H1 (cell line): ENCODE results near the gene PPP2R2B. TPM values are rescaled to one million over a fixed set of nuclear protein-coding genes. Genes with fewer than 3 reads are reported as not detected.

Experiments used
- CTCF ChIA-PET: fragments of 300-600 bp; sonication (Branson Sonifier 250); formaldehyde crosslinking; loops from one replicate; lab custom pipeline; 2021; ENCODE audit not compliant: partially characterized antibody; lab: Charles Lee
- POLR2A ChIA-PET: fragments of 300-600 bp; sonication (Branson Sonifier 250); formaldehyde crosslinking; loops from one replicate; lab custom pipeline; 2021; ENCODE audit warnings: inconsistent platforms; ENCODE audit not compliant: partially characterized antibody; lab: Charles Lee
- DNase-seq, 2 experiments: peaks; one replicate each; pipeline versions ENCODE4 v3.0.0 to v3.0.0-alpha.2; 2010 to 2022; ENCODE audit warnings: low spot score in 2 of 2, low read depth in 1 of 2, mixed read lengths in 1 of 2
- FAIRE-seq: peaks from 2 replicates; lab custom pipeline; 2011; peaks lifted over from hg19 to GRCh38; lab: Jason Lieb, UNC
- H2AFZ ChIP-seq: 2 replicates; pipeline ENCODE4 v1.8.1; 2012; ENCODE audit warnings: low read length, inconsistent platforms
- H2AK5ac ChIP-seq: 2 replicates; pipeline ENCODE4 v1.6.1; 2013; ENCODE audit warnings: low read depth, low read length
- H2BK120ac ChIP-seq: replicated peaks from 2 replicates; pipeline ENCODE3; 2013; ENCODE audit warnings: low read depth, low read length, inconsistent platforms
- H2BK12ac ChIP-seq: 2 replicates; pipeline ENCODE4 v1.6.1; 2013; ENCODE audit warnings: low read depth, low read length
- H2BK15ac ChIP-seq: 2 replicates; pipeline ENCODE4 v1.6.1; 2013; ENCODE audit warnings: low read length
- H2BK20ac ChIP-seq: 2 replicates; pipeline ENCODE4 v1.6.1; 2013; ENCODE audit warnings: low read length
- H2BK5ac ChIP-seq: 2 replicates; pipeline ENCODE4 v1.6.1; 2013; ENCODE audit warnings: low read depth, low read length
- H3K14ac ChIP-seq: 2 replicates; pipeline ENCODE4 v1.6.1; 2013; ENCODE audit warnings: inconsistent platforms; ENCODE audit not compliant: insufficient read length
- H3K18ac ChIP-seq: 2 replicates; pipeline ENCODE4 v1.6.1; 2013; ENCODE audit warnings: low read length; ENCODE audit errors: extremely low read depth
- H3K23ac ChIP-seq: 2 replicates; pipeline ENCODE4 v1.6.1; 2013; ENCODE audit warnings: inconsistent platforms; ENCODE audit not compliant: insufficient read length
- H3K23me2 ChIP-seq: 2 replicates; pipeline ENCODE4 v1.6.1; 2013; ENCODE audit warnings: low read depth, low read length
- H3K27ac ChIP-seq: 2 replicates; pipeline ENCODE4 v1.6.1; 2011; ENCODE audit warnings: low read depth, low read length, inconsistent platforms
- H3K27me3 ChIP-seq, 4 experiments: replicated peaks in 1 of 4; 1 replicate in 1 of 4; 2 replicates in 3 of 4; pipeline versions ENCODE4 v1.6.1 to v1.8.1; 2011 to 2013; ENCODE audit warnings: low read length in 3 of 4, mild to moderate bottlenecking in 3 of 4, inconsistent platforms in 2 of 4, mixed read lengths in 2 of 4, moderate library complexity in 1 of 4; ENCODE audit not compliant: control insufficient read depth in 3 of 4, insufficient read depth in 3 of 4; ENCODE audit errors: extremely low read depth in 1 of 4
- H3K36me3 ChIP-seq, 4 experiments: 2 replicates each; pipeline versions ENCODE4 v1.6.1 to v1.8.1; 2011 to 2013; ENCODE audit warnings: mild to moderate bottlenecking in 4 of 4, low read length in 3 of 4, moderate library complexity in 2 of 4, control low read depth in 1 of 4, inconsistent platforms in 1 of 4; ENCODE audit not compliant: insufficient read depth in 4 of 4, control insufficient read depth in 2 of 4
- H3K4ac ChIP-seq: replicated peaks from 2 replicates; pipeline ENCODE3; 2013; ENCODE audit warnings: low read length, low read depth, mixed read lengths, inconsistent platforms; ENCODE audit not compliant: insufficient read length
- H3K4me1 ChIP-seq, 4 experiments: replicated peaks in 1 of 4; 1 replicate in 1 of 4; 2 replicates in 3 of 4; pipeline versions ENCODE4 v1.6.1 to v1.8.1; 2011 to 2013; ENCODE audit warnings: low read length in 3 of 4, inconsistent platforms in 2 of 4, mixed read lengths in 1 of 4; ENCODE audit not compliant: insufficient read depth in 4 of 4, control insufficient read depth in 3 of 4
- H3K4me2 ChIP-seq, 2 experiments: 2 replicates each; pipeline versions ENCODE4 v1.6.1 to v1.8.1; 2011 to 2013; ENCODE audit warnings: low read depth in 2 of 2, low read length in 2 of 2, control low read depth in 1 of 2, inconsistent platforms in 1 of 2, mild to moderate bottlenecking in 1 of 2; ENCODE audit not compliant: insufficient read depth in 1 of 2
- H3K4me3 ChIP-seq, 4 experiments: fragments of 200-600, 300-600 bp in 1 of 4; sonication (generic), shearing (Covaris generic), sonication (Bioruptor Twin) in 1 of 4; 2 replicates each; pipeline versions ENCODE4 v1.5.1 to v1.8.1; 2011 to 2016; ENCODE audit warnings: low read length in 4 of 4, low read depth in 3 of 4, control low read depth in 2 of 4, inconsistent platforms in 2 of 4, mild to moderate bottlenecking in 2 of 4, mixed read lengths in 1 of 4, moderate library complexity in 1 of 4; ENCODE audit not compliant: insufficient read depth in 2 of 4; ENCODE audit errors: extremely low read depth in 1 of 4
- H3K56ac ChIP-seq: replicated peaks from 2 replicates; pipeline ENCODE3; 2013; ENCODE audit warnings: low read depth, mild to moderate bottlenecking, mixed read lengths, low read length, inconsistent platforms; ENCODE audit not compliant: insufficient read length
- H3K79me1 ChIP-seq: 2 replicates; pipeline ENCODE4 v1.6.1; 2013; ENCODE audit warnings: low read depth, low read length, control low read depth
- H3K79me2 ChIP-seq, 2 experiments: 2 replicates each; pipeline versions ENCODE4 v1.6.1 to v1.8.1; 2012 to 2013; ENCODE audit warnings: low read length in 2 of 2, mild to moderate bottlenecking in 2 of 2, inconsistent platforms in 1 of 2; ENCODE audit not compliant: insufficient read depth in 2 of 2, control insufficient read depth in 1 of 2
- H3K9ac ChIP-seq, 4 experiments: replicated peaks in 1 of 4; 1 replicate in 1 of 4; 2 replicates in 3 of 4; pipeline versions ENCODE4 v1.6.1 to v1.8.1; 2011 to 2013; ENCODE audit warnings: low read depth in 3 of 4, low read length in 3 of 4, control low read depth in 2 of 4, mild to moderate bottlenecking in 2 of 4, moderate library complexity in 2 of 4, inconsistent platforms in 1 of 4; ENCODE audit errors: extremely low read depth in 1 of 4
- H3K9me3 ChIP-seq, 2 experiments: 2 replicates each; pipeline versions ENCODE4 v1.6.1 to v1.8.1; 2012 to 2013; ENCODE audit warnings: mild to moderate bottlenecking in 2 of 2, moderate library complexity in 2 of 2, control low read depth in 1 of 2, inconsistent platforms in 1 of 2, low read depth in 1 of 2, low read length in 1 of 2, mixed read lengths in 1 of 2; ENCODE audit not compliant: insufficient read depth in 2 of 2
- H4K20me1 ChIP-seq, 2 experiments: replicated peaks in 1 of 2; 2 replicates each; pipeline versions ENCODE3 to v1.8.1; 2011 to 2013; ENCODE audit warnings: inconsistent platforms in 2 of 2, low read length in 2 of 2, mild to moderate bottlenecking in 1 of 2; ENCODE audit not compliant: insufficient read depth in 2 of 2, control insufficient read depth in 1 of 2
- H4K5ac ChIP-seq: 2 replicates; pipeline ENCODE4 v1.6.1; 2013; ENCODE audit warnings: low read length, low read depth, mixed read lengths, inconsistent platforms; ENCODE audit not compliant: insufficient read length
- H4K8ac ChIP-seq: 2 replicates; pipeline ENCODE4 v1.8.0; 2013; ENCODE audit warnings: mild to moderate bottlenecking, moderate library complexity, low read length, inconsistent platforms; ENCODE audit not compliant: insufficient read depth; ENCODE audit errors: extremely low read depth
- H4K91ac ChIP-seq: replicated peaks from 2 replicates; pipeline ENCODE3; 2013; ENCODE audit warnings: low read length, mixed read lengths, inconsistent platforms; ENCODE audit not compliant: insufficient read length
- BCL11A ChIP-seq, 2 experiments: IDR thresholded peaks; one replicate each; pipeline ENCODE4 v1.6.1; 2011; ENCODE audit warnings: low read depth in 2 of 2, low read length in 2 of 2, mild to moderate bottlenecking in 2 of 2
- BRCA1 ChIP-seq: IDR thresholded peaks from 2 replicates; pipeline ENCODE4 v1.6.1; 2012; ENCODE audit warnings: low read depth, low read length, improper control_type of control experiment
- CBX8 ChIP-seq: fragments of 300-800, 300-1000 bp; sonication (generic); IDR thresholded peaks from 2 replicates; pipeline ENCODE4 v1.7.1; 2016; ENCODE audit warnings: low read depth, low read length, borderline replicate concordance
- CHD2 ChIP-seq: IDR thresholded peaks from 2 replicates; pipeline ENCODE4 v1.6.1; 2012; ENCODE audit warnings: low read length, improper control_type of control experiment
- CTCF ChIP-seq, 3 experiments: IDR thresholded peaks; 1 replicate in 2 of 3; 2 replicates in 1 of 3; pipeline versions ENCODE4 v1.5.1 to v1.6.1; 2011; ENCODE audit warnings: low read length in 3 of 3, mild to moderate bottlenecking in 3 of 3, inconsistent platforms in 2 of 3, low read depth in 1 of 3, moderate library complexity in 1 of 3; ENCODE audit not compliant: insufficient read depth in 1 of 3; ENCODE audit errors: control extremely low read depth in 1 of 3
- HDAC6 ChIP-seq: IDR thresholded peaks from one replicate; pipeline ENCODE4 v1.7.1; 2012; ENCODE audit warnings: low read depth, mild to moderate bottlenecking, inconsistent platforms, low read length, moderate library complexity
- NRF1 ChIP-seq: IDR thresholded peaks from 2 replicates; pipeline ENCODE4 v1.6.1; 2011; ENCODE audit warnings: mild to moderate bottlenecking, low read depth, low read length, improper control_type of control experiment
- POU5F1 ChIP-seq: IDR thresholded peaks from 2 replicates; pipeline ENCODE4 v1.6.1; 2011; ENCODE audit warnings: low read depth, mild to moderate bottlenecking, low read length, moderate library complexity
- SAP30 ChIP-seq: fragments of 300-600 bp; sonication (generic); IDR thresholded peaks from 2 replicates; pipeline ENCODE4 v1.7.1; 2012; ENCODE audit warnings: low read length, moderate library complexity, mild to moderate bottlenecking, inconsistent platforms; ENCODE audit not compliant: insufficient read depth, insufficient replicate concordance
- SIN3A ChIP-seq, 2 experiments: IDR thresholded peaks in 1 of 2; conservative IDR thresholded peaks in 1 of 2; 2 replicates each; pipeline ENCODE4 v1.6.1; 2011 to 2012; ENCODE audit warnings: low read length in 2 of 2, improper control_type of control experiment in 1 of 2, low read depth in 1 of 2, mild to moderate bottlenecking in 1 of 2
- SIRT6 ChIP-seq: IDR thresholded peaks from one replicate; pipeline ENCODE4 v1.7.1; 2012; ENCODE audit warnings: low read length, inconsistent platforms
- TAF7 ChIP-seq: optimal IDR thresholded peaks from 2 replicates; pipeline ENCODE3; 2011; ENCODE audit warnings: low read depth, mild to moderate bottlenecking, inconsistent platforms, low read length, moderate library complexity, borderline replicate concordance
- TBP ChIP-seq: IDR thresholded peaks from 2 replicates; pipeline ENCODE4 v1.6.1; 2011; ENCODE audit warnings: low read depth, low read length, improper control_type of control experiment
- polyA plus RNA-seq, 7 experiments: library from polyadenylated mRNA; depleted of rRNA in 3 of 7; stranded (reverse) in 5 of 7; unstranded in 2 of 7; fragments of >200 nt in 5 of 7; fragments of 200-250 nt in 2 of 7; gene quantifications; 1 replicate in 5 of 7; 2 replicates in 1 of 7; 4 replicates in 1 of 7; pipeline versions ENCODE4 v1.2.1 to v1.2.3, GENCODE V29; 2011 to 2013; ENCODE audit warnings: missing spikeins in 2 of 7, mixed read lengths in 2 of 7
- total RNA-seq: library from RNA; stranded (reverse); fragmentation: NEBNext Ultra II Directional; extraction: Animal tissue kit (Norgen Biotek cat#: 25700); gene quantifications from 2 replicates; pipeline ENCODE4 v1.2.1, GENCODE V29; 2021

PPP2R2B gene
- total and polyA plus RNA-seq, 2 of the 8 experiments (the other 6 are each of a cell fraction or from before 2014, with no cell fraction given) = 21.1 to 37.1 TPM

- Histone ChIP-seq H3K9ac (no peak overlapping the region), H3K79me2 (no peaks in the 10 kb centered on the region), H4K8ac (no peak overlapping the region), H2AK5ac (no peak overlapping the region), H3K9me3 (no peaks in the 10 kb centered on the region), H2BK15ac (no peak overlapping the region), H3K79me1 (no peaks in the 10 kb centered on the region), H4K20me1 (no peaks in the 10 kb centered on the region), H2AFZ (no peak overlapping the region), H2BK20ac (no peak overlapping the region), H3K56ac (no peak overlapping the region), H4K5ac (no peak overlapping the region), H3K14ac (no peak overlapping the region), H2BK12ac (no peak overlapping the region), H3K4me2 (no peak overlapping the region), H3K36me3 (no peaks in the 10 kb centered on the region), H3K18ac (no peak overlapping the region), H3K4ac (no peak overlapping the region), H3K23me2 (no peaks in the 10 kb centered on the region), H2BK5ac (no peak overlapping the region), H3K23ac (no peak overlapping the region), H4K91ac (no peak overlapping the region), H3K27me3 (peaks cover 0 to 1% (median 0%) of the 10 kb centered on the region in 4 experiments; a peak in 1 of 7 replicates), H2BK120ac (no peak overlapping the region), H3K27ac (no peak overlapping the region), H3K4me1 (0 out of 7 replicates have a peak, but pooled peaks cover 0 to 2% (median 0%) of the 10 kb centered on the region in 4 experiments), H3K4me3 (no peak overlapping the region)
- ChIA-PET CTCF (interaction anchor here (0.6 kb wide), 1 partner anchor 280 kb away, joined by 4 read pairs; no protein-coding TSS in a partner anchor), POLR2A (no interaction called here)
- FAIRE-seq (no peak), DNase-seq (no peak)
- TF ChIP-seq CHD2 (no peak), POU5F1 (no peak), HDAC6 (no peak), TBP (no peak), SIN3A (conservative IDR thresholded peaks at IDR 0.05 in 1 of 2, IDR thresholded peaks at IDR 0.05 in 1 of 2; ENCODE audit: low read depth in 1 of 2, low read length in 2 of 2) (no peak), SAP30 (no peak), BCL11A (IDR thresholded peaks at IDR 0.05; ENCODE audit: low read depth in 2 of 2, low read length in 2 of 2) (no peak), NRF1 (no peak), SIRT6 (no peak), TAF7 (no peak), BRCA1 (no peak), CTCF (IDR thresholded peaks at IDR 0.05; ENCODE audit: control extremely low read depth in 1 of 3, insufficient read depth in 1 of 3, low read depth in 1 of 3, low read length in 3 of 3) (no peak), CBX8 (no peak)
Observed at GRCh38 chr5:146828385-146828784, 50.2 kb downstream of the PPP2R2B start.
